ENCODE measurements around the gene LRPPRC.
"Not testable (repeated sequence)": the region's sequence is repeated elsewhere in the genome, so short reads cannot be mapped to it uniquely, and the experiment has no call there.

Gene LRPPRC

DNA sequence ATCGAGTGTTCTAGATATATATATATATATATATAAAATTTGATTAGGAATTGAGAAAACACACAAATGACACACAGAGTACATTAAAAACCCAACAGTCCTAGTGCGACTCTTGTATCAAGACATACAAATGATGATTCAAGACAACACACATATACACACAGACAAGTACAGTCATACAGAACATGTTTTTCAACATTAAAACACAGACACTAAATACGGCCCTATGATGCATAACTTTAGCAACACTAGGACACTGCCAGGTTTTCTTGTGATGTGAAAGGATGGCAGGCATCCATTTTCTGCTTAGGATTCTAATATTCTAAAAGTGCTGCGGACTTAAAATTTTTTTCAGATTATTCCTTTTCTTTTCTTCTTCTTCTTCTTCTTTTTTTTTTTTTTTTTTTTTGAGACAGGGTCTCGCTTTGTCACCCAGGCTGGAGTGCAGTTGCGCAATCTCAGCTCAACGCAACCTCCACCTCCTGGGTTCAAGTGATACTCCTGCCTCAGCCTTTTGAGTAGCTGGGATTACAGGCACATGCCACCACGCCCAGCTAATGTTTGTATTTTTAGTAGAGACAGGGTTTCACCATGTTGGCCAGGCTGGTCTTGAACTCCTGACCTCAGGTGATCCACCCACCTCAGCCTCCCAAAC is 84.5 kb downstream of the LRPPRC start:
- DNase-seq (ENCODE audit: low read depth, low spot score): not testable (repeated sequence)

DNA sequence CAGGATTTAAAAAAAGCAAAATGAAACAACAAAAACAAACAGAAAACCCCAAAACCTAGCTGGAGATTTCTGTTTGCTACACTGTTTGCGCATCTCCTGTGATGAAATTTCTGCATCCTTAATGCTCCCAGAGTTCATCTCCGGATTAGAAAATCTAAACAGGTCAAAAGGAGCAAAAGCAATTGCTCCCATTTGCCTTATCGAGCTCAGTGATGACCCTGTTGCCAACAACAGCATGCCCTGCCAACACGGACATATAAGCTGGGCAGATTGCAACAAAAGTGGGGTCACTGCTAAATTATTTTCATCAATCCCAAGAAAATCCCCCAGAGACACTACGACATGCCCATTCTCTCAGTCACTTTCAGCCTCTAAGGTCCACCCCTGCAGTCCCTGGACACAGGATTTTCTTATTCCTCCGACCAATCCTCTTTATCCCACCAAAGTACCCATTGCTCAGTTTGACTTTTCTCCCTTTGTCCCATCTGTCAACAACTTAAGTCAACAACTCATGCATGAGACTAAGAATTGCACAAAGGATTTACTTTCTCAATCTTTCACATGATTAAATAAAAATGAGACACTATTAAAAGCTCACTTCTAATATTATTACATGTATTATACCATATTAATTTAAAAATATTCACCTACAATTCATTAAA is 89.2 kb downstream of the LRPPRC start:
- DNase-seq (ENCODE audit: low read depth, low spot score): no peak

DNA sequence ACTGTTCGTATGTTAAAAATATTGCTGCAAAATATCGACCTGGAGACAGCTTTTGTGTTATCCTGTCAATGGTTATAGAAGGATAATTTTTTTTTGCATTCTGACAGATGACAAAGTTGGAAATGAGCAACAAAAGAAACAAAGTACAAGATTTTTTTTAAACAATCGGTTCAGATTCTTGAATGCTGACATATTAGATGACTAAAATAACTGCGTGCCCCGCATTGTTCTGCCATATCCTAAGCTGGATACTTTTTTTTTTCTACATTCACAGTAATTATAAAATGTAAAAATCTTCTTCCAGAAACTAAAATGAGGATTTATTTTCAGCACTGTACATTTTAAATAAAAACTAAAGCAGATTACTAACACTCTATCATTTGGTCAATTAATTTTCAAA is 89.9 kb downstream of the LRPPRC start:
- DNase-seq (ENCODE audit: low read depth, low spot score): no peak

DNA sequence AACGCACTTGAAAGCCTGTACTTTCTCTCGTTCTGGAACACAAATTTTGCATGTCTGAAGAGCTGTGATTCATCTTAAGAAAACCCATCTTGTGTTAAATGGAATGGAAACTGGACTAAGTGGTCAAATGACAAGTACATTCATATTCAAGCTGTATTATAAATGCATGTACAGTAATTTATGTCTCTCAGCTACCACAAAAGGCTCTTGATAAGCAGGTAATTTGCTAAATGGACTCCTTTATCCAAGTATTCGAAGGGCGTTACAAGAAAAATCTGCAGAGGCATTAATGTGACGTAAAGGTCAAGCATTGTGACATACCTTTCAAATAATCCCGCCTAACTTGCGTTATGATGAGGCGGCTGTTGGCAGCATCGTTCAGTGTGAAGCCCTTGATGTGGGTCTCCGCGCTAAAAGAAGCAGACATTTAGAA is 90.4 kb downstream of the LRPPRC start:
- no peak for DNase-seq (ENCODE audit: low read depth, low spot score)

DNA sequence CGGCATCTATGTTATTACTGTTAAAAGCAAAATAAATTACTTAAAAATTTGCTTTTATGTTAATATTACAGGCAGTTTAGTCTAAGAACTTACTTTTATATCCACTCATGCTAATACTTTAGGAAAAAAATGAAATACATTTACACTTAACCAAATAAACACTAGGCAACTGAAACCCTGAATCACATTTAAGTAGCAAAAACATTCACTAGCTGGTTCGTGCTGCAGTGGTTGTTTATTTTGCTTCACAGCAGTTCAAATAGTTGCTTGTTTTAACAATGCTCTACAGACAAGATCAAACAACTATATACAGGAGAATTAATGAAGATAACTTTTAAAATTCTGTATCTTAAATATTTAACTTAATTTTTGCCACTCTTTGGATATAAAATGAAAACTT is 96.2 kb downstream of the LRPPRC start:
- DNase-seq (ENCODE audit: low read depth, low spot score): no peak

DNA sequence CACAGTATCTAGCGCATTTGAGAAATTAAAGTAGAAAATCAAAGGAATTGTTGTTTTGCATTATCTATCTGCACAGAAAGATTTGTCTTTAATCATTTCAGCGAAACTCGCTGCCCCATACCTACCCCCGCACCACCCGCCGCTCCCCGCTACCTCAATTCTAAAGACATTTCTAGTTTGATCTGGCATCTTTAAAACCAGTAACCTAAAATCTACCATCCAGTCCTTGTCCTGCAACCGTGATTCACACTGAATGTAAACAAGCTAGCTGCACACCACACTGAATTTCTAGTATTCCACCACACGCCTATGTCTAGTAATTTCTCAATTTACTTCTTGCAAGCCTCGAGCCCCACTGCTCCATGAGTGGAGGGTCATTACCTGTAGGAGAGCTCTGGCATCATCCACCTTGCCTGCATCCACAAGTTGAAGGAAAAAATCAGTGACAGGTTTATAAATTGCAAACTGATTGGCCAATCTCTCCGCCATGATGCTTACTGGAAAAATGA is 96.9 kb downstream of the LRPPRC start:
- DNase-seq (ENCODE audit: low read depth, low spot score): no peak

DNA sequence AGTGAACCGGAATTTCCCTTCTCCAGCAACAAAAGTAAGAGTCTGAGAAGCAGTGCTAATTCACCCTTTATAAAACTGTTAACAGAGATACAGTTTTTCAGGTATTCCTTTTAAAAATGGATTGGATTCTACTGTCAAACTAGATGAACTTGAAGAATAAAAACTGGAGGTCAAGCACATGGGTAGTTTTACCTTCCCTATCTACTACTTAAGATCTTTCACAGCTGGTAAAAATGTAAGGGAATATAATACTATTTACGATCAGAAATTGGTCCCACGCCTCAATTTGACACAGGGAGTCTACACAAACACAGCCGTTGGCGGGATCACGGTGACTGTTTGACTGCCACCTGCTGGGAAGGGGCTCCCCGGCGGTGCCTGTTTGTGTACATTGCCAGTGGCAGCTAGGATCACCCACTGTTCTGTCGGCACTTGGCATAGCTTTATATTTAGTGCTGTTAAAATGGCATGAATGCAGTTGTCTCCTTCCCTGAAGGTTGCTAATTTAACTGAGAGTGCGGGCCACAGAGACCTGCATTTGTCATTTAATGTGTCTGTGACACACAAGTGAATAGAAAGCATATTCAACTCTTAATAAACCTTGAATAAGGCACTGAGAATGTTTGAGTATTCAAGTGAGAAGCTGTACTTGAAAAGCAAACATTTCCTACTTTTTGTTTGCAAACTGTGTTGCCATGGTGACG is 97.5 kb downstream of the LRPPRC start:
- no peak for DNase-seq (ENCODE audit: low read depth, low spot score)

DNA sequence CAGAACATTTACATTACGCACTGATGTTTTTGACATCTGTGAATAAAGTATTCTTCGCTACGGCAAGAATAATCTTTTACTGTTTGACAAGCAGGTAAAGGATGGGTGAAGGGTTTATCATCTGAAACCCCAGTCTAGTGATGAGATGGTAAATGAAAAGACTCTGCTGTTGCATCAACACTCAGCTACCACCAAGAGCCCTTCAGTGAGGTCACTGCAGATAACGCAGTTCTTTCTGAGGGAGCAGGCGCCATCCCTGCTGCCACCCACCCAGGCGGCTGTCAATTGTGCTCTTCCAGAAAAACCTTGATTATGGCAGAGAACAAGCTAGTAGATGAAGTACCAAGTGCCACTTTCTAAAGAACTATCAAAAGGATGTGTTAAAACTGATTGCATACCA is 98.3 kb downstream of the LRPPRC start:
- no peak for DNase-seq (ENCODE audit: low read depth, low spot score)

DNA sequence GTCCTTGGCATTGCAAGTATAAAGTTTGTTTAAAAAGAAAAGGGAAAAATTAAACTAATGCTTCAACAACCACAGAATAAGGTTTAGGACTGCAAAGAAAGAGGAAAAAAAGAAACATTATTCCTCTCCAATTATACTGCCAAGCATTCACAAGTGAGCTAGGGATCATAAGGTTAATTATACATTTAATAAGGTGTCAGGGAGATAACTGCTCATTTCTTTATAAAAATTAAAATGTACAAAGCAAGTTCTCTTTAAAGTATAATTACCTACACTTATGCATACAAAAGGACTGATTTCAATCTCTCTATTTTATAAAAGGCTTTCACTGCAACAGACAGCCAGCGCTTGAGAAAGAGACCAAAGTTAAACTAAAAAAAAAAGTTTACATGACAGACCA is 98.9 kb downstream of the LRPPRC start:
- DNase-seq (ENCODE audit: low read depth, low spot score): no peak

DNA sequence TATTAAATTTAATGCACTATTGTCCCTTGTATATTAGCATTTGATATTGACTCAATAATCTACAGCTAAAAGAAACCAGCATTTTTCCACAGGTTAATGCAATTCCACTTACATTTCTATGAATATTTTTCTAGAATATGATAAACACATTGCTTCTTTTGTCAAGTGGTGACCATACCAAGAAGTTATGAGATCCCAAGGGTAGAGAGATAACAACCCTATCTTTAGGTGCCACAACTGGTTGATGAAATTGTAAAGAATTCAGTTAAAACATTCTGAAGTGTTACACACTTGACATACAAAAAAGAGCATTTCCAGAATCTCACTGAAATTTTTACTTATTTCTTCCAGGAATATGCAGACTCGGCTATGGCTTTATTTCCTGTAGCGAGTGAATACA is 101.0 kb downstream of the LRPPRC start:
- DNase-seq (ENCODE audit: low read depth, low spot score): no peak

DNA sequence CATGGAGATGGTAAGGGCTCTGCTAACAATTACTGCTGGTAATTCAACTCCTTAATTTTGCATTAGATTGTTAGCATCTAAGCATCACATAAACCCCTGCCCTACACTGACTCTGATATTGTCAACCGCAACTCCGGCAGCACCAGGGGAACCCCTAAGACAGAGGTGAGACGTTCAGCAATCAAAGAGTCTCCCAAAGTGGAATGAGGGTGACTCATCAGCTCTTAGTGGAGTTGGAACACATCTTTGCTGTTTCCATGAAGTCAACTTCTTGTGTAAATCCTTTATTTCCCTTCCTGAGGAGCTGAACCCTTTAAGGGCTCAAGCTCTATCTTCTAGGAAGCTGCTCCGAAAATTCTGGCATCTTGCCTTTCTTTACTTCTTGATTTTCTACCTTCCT is 104.9 kb downstream of the LRPPRC start:
- no peak for DNase-seq (ENCODE audit: low read depth, low spot score)

DNA sequence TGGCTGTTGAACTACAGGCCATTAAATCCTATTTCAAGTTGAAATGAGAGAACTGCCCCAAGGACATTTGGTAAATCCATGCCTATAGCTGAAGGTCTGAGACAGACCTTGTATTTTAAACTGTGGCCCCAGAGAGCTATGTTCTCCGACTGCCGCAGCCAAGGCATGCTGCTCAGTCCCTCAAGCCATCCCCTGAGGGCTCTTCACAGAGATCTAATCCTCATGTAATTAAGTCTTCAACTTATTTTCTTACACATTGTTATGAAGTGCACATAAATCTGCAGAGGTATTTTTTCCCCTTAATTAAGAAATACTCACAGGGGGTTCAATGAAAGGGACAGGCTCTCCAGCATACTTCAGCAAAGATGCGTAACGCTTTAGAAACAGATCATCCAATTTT is 106.4 kb downstream of the LRPPRC start:
- DNase-seq (ENCODE audit: low read depth, low spot score): no peak

DNA sequence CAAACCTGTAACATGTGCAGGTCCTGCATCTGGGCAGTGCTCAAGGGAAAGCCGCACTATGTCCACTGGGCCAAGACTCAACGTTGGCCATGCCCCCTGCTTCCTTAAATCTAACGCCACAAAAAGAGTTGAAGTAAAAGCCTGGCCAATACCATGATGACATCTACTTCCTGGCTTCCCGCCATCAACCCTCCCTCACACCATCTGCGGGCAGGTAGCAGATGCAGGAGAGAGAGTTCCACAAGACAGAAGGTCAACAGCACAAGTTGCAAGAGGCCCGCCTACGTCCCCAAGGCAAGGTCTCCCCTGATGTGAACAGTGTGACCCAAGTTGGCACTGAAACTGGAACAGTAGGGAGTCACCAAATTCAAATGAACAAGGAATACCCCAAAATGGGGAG is 108.6 kb downstream of the LRPPRC start:
- DNase-seq (ENCODE audit: low read depth, low spot score): no peak

DNA sequence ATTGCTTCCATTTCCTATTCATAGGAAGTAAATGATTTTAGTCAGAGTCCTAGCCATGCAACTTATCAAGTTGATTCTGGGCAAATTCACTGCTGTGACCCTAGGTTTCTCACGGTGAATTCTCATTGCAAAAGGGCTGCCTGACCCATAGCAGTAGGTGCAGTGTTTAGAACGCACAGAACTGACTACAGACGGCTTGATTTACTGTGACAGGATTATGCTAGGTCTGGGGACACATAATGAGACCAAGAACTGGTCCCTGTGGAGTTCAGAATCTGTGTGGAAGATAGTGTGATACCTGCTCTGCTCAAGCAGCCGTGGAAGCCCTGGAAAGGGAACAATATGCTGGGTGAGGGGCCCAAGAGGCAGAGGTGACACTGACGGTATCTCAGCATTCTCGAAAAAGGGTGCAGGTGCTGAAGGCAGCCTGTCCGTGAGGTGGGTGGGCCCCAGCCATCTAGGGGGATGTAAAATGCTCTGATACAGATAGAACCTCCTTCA is 110.6 kb downstream of the LRPPRC start:
- DNase-seq (ENCODE audit: low read depth, low spot score): no peak

DNA sequence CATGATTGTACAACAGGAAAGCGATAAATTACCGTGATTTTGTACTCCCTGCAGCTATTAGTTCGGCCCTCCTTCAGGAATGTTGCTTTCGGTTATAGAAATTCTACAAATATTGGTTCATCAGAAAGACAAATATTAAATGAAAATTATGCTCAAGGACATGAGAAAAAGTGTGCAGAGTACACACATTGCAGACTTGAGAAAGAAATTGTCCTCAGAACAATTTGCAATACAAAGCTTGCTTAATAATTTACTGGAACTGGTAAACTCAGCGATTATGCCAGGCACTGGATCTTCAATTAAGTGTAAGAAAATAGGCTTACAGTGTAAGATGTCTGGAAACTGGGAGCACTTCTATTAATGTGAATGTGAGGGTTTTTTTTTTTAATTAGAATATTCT is 111.1 kb downstream of the LRPPRC start:
- no peak for DNase-seq (ENCODE audit: low read depth, low spot score)

DNA sequence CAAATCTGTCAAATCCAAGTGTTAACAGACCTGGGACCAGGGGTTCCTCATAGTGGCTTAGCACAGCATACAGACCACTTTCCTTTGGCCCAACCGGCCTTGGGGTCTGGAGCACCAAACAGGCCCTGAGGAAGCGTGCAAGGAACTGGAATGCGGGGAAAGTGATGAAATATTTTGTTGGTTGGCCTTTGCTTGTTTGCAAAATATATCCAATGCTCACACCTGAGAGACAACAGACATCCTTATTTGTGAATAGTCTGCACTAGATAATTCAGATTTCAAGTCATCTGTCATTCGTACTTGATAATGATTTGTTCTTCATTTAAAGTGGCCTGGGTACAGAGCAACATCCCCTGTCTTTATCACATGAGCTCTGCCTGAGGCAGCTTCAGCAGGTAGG is 113.5 kb downstream of the LRPPRC start:
- no peak for DNase-seq (ENCODE audit: low read depth, low spot score)

DNA sequence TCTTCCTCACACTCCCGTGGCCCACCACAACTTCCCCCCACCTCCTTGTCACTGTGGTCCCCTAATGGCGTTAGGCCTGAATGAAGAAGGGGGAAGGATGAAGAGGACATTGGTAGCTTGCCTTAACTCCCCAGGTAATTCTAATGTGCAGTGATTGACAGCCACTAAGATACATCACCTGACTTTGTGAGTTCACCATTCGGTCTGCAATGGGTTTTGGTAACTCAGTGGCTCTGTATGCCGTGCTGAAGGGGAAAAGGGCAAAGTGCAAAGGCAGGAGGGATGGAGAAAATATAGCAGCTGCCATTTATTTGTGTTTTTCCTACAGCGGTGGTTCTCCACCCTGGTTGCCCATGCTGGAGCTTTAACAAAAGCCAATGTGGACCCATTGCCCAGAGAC is 114.8 kb downstream of the LRPPRC start:
- DNase-seq (ENCODE audit: low read depth, low spot score): no peak

DNA sequence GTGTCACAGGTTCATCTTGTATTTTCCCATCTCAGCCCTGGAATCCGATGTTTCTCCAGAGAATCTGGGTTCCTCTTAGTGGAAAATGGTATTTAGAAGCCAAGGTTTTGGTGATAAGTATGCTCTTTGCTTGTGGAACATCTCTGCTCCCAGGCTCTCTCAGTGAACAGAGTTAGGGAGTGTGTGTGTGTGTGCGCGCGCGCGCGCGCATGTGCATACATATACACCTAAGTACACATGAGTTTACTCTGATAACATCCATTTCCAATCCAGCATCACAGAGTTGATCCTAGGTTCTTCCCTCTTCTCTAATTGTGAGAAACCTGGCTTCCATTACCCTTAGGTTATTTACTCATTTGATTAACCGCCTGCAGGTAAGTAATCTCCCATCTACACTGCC is 115.3 kb downstream of the LRPPRC start:
- DNase-seq (ENCODE audit: low read depth, low spot score): no peak

DNA sequence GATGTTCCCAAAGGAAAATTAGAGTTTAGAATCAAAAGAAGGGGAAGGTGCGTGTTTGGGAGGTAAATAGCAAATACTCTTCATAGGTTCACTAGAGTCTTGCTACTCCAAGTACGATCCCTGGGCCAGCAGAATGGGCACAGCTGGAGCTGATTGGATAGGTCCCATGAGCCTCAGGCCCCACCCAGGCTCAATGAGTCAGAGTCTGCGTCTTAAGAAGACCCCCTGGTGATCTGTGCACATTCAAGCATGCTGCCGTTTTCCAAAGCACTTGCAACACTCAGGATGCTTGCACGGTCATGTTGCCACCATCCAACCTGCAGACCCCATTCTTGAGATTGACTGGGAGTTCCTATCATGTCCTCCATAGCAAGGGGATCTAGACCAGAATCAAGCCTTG is 116.5 kb downstream of the LRPPRC start:
- DNase-seq (ENCODE audit: low read depth, low spot score): no peak

DNA sequence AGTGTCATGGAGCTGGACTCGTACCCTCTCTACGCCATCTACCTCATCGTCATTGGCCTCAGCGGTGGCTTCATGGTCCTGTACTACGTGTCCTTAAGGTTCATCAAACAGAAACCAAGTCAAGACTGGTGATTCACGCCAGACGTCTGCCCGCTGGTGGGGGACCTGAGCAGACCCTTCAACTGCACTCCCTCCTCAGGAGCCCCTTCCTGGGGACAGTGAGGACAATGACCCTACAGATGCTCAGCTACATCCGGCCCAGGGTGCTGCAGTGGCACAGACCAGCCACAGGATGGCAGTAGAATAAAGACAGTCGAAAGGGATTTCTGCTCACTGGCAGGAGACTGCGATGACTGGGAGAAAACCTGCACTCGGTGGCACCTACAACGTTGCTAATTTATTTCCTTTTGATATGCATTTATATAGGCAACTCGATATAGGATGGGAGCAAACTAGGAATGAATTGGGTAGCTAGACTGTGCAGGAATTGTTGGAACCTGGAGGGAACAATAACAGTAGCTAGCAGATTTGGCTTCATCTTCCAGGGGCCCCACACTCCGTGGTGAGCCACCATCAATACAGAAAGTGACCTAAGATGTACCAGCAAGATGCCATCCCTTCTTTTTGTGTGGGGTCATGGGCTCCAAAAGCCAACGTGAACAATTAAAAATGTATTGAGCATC is 117.9 kb downstream of the LRPPRC start:
- DNase-seq (ENCODE audit: low read depth, low spot score): peak; percentile 21

DNA sequence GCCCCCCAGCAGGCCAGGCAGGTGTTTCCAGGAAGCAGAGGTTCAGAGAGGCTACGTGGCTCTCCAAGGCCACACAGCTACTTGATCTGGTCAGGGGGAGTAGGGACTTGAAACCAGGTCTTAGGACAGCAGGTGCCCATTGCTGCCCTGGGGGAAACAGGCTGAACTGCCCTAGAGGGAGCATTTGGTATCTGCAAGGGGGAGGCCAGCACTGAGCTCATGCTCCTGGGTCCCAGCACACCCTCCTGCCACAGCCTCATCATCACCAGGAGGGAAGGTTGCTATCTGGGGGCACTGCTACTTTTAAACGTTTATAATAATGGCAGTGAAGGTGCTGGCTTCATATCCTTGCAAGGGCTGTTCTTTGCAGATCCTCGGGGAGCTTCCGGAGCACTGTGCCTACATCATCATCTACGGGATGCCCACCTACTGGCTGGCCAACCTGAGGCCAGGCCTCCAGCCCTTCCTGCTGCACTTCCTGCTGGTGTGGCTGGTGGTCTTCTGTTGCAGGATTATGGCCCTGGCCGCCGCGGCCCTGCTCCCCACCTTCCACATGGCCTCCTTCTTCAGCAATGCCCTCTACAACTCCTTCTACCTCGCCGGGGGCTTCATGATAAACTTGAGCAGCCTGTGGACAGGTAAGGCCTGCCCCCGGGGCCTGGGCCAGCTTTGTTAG is 120.9 kb downstream of the LRPPRC start:
- DNase-seq (ENCODE audit: low read depth, low spot score): no peak

DNA sequence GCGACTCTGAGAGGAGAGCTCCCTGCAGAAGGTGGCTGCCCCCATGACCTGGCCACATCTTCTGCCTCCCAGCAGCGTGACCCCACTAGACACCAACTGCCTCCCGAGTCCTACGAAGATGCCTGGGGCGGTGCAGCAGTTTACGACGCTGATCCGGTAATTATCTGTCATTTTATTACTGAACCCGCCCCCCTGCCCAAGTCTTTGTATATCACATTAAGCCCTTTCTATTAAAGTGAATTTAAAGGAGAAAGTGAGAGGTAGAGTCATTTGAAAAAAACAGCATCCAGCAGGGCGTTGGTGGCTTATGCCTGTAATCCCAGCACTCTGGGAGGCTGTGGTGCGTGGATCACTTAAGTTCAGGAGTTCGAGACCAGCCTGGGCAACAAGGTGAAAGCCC is 123.6 kb downstream of the LRPPRC start:
- DNase-seq (ENCODE audit: low read depth, low spot score): no peak
